GM19395 (cell line): ENCODE measurements around the gene TGM6.

ENCODE experiments used
- ATAC-seq: cut with Tn5 transposase; IDR thresholded peaks from one replicate; pipeline ENCODE4 v1.9.1; 2021; ENCODE audit warnings: mild to moderate bottlenecking, moderate library complexity; ENCODE audit not compliant: unreplicated experiment

The TGM6 gene

DNA sequence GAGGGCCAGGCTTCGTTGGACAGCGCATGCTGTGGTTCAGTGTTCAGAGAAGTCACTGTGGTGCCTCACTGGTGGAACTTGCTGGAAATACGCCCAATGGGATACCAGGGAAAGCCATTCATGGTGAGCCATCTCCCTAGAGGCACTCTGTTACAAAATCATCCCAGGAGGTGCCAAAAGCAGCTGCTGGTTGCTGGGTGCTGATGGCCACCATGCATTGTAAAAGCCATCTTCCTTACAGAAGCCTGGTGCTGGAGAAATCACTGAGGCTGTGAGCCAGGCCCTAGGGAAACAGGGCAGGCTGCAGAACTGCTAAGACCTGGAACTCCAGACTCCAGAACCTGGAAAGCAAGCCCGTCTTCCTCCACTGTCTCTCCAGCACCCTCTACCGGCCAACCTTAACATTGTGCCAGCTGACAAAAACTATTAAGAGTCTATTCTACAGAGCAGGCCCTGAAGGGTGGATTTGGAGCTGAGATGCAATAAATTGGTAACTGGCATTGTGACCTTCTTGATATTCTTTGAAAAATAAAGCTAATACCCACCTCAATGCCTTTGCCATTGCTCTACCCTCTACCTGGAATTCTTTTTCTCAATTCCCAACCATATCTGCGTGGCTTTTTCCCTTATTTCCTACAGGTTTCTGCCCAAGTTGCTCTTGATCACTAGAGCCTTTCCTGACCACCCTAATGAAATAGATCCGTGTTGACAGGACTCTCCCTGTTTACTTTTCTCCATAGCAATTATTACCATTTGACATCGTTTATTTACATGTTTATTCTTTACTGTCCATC lies 71.4 kb downstream of the TGM6 start:
- ATAC-seq: peak; percentile 63

DNA sequence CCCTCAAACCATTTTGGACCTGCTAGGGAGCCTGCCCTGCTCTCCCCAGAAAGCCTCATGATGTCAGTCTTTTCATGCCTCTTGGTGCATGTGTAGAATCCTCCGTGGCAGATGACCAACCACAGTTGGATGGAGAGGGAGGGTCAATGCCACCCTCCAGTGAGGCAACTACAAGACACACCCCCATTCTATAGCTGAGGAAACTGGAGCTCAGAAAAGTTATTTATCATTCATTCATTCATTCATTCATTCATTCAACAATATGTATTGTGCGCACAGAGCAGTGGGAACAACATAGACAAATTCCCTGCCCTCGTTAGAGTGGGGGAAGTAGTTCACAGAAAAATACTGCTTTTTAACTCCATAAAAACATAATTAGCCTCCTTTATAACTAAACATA lies 73.1 kb downstream of the TGM6 start:
- no peak for ATAC-seq

DNA sequence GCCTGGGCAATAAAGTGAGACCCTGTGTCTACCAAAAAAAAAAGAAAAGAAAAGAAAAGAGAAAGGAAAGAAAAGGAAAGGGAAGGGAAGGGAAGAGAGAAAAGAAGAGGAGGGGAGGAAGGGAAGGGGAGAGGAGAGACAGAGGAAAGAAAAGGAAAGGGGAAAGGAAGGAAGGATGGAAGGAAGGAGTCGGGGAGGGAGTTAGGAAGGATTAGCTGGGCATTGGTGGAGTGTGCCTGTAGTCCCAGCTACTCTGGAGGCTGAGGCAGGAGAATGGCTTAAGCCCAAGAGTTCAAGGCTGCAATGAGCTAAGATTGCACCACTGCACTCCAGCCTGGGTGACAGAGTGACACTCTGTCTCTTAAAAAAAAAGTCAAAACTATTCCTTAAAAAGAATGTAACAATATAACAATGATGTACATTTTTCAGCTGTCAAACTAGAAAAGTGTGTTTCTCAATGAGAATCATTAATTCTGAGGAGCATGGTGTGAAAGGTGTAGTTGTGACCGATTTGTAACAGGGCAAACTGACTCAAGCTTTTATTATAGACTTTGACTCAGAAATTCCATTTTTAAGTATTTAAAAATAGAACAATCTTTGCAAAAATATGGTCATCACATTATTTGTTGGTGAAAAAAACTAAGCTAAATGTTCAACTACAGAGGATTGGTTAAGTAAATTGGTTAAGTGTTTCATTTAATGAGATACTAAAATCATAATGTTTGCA lies 75.2 kb downstream of the TGM6 start:
- no peak for ATAC-seq

DNA sequence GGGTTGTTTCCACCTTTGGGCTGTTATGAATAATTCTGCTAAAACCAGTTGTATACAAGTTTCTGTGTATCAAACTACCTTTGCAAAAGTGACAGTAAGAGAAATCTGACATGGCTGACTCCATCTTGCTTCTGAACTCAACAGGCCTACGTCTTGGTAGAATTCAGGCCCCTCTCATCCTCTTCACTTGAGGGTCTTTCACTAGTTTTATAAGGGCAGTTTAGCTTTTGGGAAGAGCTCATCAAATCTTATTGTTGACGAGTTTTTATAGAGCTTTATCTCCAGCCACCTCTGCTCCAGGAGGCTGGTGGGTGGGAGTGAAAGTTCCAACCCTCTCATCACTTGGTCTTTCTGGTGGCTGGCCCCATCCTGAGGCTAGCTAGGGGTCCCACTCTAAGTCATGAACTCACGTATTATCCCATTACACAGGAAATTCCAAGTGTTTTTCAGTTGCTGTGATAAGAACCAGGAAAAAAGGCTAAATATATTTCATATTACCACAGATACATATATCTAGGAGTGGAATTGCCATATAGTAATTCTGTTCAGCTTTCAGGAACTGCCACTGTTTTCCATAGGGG lies 78.3 kb downstream of the TGM6 start:
- ATAC-seq: no peak

DNA sequence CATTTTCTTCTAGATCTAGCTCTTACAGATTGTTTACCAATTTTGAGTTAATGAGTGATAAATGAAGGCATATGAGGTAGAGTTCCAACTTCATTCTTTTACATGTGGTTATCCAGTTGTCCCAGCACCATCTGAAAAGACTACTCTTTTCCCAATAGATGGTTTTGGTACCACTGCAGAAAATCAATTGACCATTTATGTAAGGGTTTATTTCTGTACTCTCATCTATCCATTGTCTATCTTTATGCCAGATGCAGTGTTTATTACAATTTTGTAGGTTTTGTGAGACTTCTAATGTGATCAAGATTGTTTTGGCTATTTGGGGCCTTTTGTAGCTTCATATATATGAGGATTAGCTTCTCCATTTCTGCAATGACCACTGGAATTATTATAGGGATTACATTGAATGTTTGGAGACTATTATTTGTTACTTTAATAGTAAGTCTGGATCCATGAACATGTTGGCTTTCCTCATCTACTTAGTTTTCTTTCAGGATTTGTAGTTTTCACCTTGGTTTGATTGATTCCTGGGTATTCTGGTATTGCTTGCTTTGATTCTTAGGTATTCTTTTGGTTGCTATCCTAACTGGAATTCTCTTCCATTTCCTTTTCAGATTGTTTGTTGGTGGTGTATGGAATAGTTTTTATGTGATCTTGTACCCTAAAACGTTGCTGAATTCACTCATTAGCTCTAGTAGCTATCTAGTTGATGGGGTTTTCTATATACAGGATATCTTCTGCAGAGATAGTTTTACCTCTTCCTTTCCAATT lies 79.5 kb downstream of the TGM6 start:
- no peak for ATAC-seq

DNA sequence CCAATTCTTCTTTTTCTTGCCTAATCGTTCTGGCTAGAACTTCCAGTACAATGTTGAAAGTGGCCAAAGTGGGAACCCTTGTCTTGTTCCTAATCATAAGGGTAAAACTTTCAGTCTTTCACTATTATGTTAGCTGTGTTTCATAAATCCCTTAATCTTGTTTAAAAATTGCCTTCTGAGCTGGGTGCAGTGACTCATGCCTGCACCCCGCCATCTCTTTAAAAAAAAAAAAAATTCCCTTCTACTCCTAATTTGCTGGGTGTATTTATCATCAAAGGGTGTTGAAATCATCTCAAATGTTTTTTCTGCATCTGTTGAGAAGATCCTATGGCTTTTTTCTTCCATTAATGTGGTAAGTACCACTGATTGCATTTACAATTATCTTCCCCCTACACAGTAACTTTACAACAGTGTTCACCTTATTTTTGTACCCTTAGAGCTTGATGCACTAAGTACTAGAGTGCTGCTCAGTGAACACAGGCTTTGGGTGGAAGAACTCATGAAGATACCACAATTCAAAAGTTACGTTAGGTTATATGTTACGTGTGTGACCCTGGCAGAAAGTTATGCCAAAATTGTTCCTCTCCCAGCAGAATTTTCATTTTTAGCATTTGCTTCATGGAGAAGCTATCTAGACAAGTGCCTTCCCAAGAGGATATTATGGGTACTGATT lies 80.2 kb downstream of the TGM6 start:
- ATAC-seq: no peak

DNA sequence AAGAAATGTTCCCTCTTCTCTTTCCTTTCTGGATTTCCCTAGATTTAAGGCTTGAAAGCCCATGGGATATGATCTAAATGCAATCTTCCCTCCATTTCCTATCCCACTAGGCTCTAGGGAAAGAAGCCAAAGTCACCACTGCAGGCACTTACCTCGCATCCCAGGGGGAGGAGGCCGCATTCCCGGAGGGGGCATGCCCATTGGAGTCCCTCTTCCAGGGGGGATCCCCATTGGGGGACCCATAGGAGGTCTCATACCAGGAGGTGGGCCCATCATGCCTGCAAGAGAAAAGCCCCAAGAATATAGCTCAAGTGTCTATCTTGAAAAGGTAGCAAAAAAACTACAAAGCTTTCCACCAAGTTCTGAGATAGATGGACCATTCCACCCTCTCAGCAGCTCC lies 81.8 kb downstream of the TGM6 start:
- ATAC-seq: no peak

DNA sequence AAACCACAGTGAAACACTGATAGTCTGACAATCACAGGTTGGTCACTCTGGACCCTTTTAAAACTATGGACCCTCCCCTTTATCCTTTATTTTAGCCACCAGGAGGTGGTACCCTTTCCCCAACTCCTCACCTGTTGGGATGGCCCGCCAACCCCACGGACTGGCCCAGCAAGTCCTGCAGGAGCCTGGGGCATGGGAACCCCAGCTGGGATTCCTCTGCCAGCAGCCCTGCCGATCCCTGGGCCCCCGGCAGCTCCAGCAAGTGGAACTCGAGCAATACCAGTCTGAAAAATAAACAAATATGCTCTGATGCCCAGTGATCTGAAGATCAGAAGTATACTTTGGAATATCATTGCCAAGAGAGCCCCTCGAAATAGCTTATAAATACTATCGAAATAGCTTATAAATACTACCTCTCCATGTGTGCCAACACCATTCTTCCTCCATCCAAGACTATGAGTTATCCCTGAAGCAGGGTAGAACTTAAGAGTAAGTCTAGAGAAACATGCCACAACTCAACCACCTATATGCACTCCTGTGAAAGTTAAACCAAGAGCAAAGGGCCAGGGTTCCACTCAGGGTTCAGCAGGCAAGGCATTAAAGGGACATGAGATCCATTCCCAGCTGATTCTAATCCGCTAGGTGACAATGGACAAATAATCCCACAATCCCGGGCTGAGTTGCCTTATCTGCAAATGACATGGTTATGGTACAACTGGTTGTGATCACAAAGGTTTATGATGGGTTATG lies 83.1 kb downstream of the TGM6 start:
- ATAC-seq: no peak

DNA sequence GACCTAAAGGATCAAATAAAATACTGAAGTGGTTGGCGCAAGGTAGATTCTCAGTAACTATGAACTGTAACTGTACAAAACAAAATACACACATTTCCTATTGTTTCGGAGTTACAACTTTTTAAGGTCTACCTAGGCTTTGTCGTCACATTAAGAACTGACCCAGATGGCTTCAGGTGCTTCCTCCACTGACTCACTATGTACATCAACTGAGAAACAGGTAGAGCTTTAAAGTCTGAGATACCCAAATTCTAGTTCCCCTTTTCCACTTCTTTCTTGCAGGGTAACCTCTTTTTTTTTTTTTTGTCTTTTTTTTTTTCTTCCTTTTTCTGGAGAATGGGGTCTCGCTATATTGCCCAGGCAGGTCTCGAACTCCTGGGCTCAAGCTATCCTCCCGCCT lies 84.4 kb downstream of the TGM6 start:
- no peak for ATAC-seq

DNA sequence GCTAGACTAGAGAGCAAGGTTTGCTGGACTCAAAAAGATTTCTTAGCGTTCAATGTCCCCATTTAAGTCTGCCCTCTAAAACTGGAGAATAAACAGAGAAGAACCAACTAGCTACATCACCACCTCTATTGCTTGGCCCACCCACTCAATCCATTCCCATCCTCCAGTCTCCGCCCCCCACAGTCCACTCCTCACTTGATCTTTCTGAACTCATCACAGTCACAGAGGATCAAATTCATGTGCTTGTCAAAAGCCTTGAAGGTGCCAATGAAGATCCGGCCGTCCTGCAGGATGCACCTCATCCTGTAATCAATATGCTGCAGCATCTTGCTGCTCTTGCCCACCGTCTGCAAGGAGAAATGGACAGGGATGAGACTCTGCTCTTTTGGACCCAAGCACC lies 86.7 kb downstream of the TGM6 start:
- no peak for ATAC-seq

DNA sequence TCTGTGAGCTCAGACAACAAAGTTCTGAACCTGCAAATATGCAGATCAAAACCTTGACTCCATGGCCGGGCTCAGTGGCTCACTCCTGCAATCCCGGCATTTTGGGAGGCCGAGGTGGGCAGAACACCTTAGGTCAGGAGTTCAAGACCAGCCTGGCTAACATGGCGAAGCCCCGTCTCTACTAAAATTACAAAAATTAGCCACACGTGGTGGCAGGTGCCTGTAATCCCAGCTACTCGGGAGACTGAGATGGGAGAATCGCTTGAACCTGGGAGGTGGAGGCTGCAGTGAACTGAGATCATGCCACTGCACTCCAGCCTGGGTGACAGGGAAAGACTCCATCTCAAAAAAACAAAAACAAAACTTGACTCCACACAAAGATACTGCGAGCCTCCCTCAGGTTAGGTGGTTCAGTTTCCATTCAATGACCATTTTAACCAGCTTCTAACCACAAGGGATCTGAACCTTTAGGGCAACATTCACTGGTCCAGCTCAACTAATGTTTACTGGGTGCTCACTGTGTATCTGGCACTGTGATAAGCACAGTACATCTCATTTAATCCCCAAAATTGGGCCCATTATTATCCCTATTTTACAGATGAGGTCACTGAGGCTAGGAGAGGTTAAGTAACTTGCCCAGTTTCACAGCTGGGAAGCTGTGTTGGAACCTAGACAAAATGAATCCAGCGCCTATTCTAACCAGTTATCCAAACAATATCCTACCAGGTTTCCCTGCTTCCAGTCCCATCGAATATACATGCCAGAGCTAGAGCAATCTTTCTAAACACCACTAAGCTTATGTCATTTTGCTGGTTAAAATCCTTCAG lies 88.1 kb downstream of the TGM6 start:
- ATAC-seq: no peak

DNA sequence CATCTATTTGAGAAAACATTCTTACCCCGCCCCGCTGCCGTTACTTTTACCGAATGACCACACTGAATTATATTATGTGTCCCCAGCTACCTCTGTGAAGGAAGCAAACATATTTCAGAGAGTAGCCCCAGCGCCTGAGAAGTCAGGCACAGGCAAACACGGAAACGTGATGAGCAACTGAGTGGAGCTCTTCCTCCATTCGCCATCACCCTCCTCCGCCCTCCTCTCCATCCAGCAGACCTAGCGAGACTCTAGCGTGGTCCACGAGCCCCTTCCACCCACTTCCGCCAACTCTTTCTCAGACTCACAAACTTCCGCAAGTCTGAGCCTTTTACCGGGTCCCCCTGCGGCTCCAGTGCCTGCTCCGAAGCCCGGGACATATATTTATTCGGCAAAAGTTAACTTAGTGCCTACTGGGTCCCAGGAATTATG lies 89.3 kb downstream of the TGM6 start:
- ATAC-seq: peak; percentile 39

DNA sequence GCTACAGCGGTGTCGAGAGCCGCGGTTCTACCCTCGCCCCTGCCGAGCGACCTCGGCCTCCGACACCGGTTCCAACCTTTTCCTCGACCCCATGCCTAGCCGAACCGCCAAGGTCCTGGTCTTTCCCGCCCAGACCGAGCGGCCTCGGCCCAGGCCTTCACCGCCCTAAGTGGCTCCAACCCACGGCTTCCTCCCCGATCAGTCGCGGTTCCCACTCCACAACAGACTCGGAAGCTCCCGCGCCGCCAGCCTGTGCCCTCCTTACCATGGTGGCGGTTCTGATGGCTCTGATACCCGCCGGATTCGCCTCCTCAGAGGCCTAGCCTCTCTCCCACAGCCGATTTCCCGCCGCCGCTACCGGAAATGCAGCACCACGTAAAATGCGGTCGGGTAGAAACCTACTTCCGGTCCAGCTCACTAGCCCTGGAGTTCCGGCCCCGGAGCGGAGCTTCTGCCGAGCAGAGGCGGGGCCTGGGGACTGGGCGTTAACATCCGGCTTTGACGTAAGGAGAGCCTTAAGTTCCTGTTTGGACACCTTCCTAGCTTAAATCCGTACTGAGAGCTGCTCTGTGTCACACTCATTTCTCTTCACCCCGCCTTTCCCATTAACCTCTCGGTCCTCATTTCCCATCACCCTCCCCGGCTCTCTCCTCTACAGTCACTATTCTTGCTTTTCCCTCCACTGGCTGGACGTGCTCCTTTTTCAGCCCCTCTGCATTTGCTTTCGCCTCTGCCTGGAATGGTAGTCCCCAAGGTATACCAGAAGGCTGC lies 89.9 kb downstream of the TGM6 start, which contains the start of gene SNRPB:
TSS of gene SNRPB (minus strand) at position 367 of the 771 bp plus-strand sequence. CDS start at position 268, 99 bp downstream.
- ATAC-seq: peak; percentile 99

DNA sequence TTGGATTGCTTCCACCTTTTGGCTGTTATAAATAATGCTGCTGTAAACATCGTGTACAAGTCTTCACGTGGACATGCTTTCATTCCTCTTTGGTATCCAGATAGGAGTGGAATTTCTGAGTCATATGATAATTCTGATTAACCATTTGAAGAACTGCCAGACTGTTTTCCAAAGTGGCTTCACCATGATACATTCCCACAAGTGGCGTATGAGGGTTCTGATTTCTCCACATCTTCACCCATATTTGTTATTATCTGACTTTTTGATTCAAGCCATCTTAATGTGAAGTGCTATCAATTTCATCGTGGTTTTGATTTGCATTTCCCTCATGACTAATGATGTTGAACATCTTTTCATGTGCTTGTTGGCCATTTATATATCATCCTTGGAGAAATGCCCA lies 92.8 kb downstream of the TGM6 start:
- no peak for ATAC-seq

DNA sequence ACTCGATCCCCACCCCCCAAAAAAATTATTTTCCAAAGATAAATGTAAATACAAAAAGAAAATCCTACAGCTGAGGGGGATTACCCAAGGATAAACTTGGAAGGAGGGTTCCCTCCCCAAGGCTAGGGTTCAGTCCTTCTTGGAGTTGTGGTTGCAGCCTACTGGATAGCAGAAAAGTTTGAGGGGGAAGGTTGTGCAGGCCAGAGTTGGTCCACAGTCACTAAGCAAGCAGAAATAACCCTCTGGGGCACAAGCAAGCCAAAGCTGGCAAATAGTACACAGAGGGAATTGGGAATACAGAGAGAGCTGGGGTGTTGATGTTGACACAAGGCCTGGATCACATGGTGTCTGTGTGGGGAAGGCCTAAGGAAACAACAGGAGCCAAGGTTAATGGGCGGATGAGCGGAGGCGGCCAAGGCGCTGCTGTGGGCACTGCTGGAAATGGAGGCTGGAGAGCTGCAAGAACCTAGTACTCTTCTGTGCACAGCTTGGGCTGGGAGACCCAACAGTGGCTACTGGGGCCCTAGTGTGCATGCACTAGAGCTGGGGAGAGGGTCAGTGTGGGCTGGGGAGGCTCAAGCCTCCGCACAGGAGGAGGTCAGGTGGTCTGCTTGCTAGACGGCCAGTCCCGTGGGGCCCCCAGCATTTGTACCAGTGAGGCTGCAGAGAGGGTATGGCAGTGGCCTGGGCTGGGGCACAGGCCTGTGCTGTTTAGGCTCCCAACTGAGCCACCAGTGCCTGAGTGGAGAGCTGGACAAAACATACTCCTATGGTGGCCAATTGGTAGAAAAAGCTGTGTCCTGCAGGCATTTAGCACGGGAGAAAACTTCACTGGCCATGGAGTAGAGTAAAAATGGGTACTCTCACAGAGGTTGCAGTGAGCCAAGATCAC lies 95.4 kb downstream of the TGM6 start:
- no peak for ATAC-seq

DNA sequence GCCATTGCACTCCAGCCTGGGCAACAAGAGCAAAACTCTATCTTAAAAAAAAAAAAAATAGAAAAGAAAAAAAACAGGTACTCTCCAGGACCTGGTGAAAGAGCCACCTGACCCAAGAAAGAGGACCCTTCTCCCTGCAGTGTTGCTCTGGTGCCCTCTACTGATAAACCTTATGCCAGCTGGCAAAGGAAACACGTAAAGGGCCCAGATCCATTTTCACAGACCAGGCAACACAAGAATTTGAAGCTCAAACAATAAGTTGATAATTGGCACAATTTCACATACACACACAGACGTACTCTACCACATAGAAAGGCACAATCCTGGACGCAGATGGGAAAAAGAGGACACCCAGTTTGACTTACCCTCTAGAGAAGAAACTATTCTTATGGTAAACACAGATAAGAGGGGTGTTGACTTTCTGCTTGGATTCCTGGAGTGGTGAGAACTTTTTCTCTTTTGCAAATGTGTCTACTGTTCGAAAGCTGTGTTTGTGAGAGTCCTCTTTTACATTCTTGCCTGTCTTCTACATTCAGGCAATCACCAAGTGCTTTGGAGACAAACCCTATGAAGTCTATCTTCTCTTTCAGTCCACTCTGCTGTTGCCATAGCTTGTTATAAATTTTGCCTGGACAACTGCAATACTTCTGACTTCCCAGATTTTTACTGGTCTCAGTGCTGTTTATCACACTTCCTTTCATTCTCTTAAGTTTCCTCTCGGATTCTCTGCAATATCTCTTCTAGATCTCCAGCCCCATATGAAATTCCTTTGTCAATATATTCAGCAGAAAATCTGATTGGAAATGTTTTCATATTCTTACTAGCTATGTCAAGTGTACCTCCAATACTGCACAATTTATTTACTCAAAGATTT lies 96.3 kb downstream of the TGM6 start:
- ATAC-seq: no peak
